ENCODE data around the gene AP3S2.

The AP3S2 gene

DNA sequence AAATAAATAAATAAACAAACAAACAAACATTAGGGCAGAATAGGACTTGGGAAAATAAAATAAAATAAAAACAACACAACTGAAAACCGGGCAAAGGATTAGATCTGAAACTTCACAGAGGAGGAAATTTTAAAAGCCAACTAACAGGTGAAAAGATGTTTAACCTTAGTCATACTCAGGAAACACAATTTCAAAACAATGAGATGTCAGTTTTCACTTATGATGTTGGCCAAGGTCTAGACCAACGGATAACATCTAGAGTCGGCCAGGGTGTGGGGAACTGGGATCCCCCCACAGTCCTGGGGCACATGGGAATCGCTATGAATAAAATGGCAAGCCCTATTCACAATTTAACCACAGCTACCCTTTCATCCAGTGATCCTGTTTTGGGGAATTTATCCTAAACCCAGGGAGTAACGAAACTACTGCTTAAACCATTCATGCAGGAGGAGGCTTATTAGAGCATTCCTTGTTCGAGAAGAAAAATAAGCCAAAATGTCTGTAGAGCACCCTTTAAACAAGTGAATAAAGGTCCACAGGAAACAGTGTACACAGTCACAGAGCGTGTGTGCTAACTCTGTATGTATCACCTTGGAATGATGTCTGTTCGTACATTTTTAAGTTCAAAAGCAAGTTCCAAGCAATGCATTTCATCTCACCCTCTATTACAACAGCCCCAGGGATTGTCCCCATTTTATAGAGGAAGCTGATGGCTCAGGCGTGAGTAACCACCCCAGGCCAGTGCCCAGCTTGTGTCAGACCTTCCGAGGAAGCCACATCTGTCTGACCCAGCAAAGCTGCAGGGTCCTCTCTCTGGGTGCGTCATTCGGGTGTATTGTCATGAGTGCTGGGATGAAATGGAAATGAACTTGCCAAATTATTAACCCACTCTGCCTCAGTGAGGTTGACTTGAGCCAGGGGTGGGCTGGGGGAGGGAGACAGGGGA is 72.9 kb downstream of the AP3S2 start:
- H3K4me3 ChIP-seq (ENCODE audit: control insufficient read depth, low read depth, low read length), result no peak overlapping the region
- TF ChIP-seq, protein P1, sequence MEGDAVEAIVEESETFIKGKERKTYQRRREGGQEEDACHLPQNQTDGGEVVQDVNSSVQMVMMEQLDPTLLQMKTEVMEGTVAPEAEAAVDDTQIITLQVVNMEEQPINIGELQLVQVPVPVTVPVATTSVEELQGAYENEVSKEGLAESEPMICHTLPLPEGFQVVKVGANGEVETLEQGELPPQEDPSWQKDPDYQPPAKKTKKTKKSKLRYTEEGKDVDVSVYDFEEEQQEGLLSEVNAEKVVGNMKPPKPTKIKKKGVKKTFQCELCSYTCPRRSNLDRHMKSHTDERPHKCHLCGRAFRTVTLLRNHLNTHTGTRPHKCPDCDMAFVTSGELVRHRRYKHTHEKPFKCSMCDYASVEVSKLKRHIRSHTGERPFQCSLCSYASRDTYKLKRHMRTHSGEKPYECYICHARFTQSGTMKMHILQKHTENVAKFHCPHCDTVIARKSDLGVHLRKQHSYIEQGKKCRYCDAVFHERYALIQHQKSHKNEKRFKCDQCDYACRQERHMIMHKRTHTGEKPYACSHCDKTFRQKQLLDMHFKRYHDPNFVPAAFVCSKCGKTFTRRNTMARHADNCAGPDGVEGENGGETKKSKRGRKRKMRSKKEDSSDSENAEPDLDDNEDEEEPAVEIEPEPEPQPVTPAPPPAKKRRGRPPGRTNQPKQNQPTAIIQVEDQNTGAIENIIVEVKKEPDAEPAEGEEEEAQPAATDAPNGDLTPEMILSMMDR (IDR thresholded peaks at IDR 0.05; ENCODE audit: control insufficient read depth, insufficient read depth, low read depth, low read length, missing control alignments), result no peak
- DNase-seq (ENCODE audit: low read depth), result peak; percentile 78

DNA sequence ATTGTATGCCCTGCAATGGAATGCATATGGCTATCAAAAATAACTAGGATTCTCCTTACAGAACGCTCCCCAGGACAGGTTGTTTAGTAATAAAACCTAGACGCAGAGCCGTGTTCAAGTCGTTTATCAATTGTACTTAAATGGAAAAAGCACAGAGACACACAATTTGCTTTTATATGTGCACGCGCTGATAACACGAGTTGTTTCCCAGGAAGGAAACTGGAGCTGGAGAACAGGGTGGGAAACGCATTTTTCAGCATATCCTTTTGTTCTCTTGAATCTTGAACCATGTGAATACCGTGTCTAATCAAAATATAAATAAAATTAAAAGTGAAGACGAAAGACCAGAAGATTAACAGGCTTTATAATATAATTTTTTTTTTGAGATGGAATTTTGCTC is 75.5 kb downstream of the AP3S2 start:
- no peak for DNase-seq (ENCODE audit: low read depth)
- TF ChIP-seq, protein P1 (IDR thresholded peaks at IDR 0.05; ENCODE audit: control insufficient read depth, insufficient read depth, low read depth, low read length, missing control alignments), result no peak
- no peak overlapping the region for H3K4me3 ChIP-seq (ENCODE audit: control insufficient read depth, low read depth, low read length)

DNA sequence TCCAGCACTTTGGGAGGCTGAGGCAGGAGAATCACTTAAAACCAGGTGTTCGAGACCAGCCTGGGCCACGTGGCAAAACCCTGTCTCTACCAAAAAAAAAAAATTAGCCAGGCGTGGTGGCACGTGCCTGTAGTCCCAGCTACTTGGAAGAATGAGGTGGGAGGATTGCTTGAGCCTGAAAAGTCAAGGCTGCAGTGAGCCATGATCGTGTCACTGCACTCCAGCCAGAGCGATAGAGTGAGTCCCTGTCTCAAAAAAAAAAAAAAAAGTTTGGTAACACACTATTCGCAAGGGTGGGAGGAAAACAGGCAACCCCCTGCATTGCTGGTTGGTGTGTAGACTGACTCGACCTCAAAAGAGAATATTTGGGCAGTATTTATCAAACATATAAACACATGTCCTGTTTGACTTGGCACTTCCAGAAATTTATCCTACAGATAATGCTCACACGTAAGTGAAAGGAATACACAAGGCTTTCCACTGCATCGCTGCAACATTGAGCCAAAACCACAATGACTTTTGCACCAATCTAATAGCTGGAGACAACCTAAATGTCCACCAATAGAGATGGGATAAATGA is 76.0 kb downstream of the AP3S2 start:
- no peak for DNase-seq (ENCODE audit: low read depth)
- no peak overlapping the region for H3K4me3 ChIP-seq (ENCODE audit: control insufficient read depth, low read depth, low read length)
- TF ChIP-seq, protein P1 (IDR thresholded peaks at IDR 0.05; ENCODE audit: control insufficient read depth, insufficient read depth, low read depth, low read length, missing control alignments), result no peak

DNA sequence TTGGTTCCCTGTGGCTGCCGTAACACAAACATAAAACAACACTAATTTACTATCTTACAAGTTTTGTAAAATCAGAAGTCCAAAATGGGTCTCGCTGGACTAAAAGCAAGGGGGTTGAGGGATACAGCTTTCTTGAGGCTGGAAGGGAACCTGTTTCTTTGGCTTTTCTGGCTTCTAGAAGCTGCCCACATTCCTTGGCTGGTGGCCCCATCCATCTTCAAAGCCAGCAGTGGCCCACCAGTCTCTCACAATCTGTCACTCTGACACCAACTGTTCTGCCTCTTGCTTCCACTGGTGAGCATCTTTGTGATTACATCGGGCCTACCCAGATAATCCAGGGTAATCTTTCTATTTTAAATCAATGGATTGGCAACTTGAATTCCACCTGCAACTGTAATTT is 78.0 kb downstream of the AP3S2 start:
- no peak for DNase-seq (ENCODE audit: low read depth)
- no peak overlapping the region for H3K4me3 ChIP-seq (ENCODE audit: control insufficient read depth, low read depth, low read length)
- TF ChIP-seq, protein P1 (IDR thresholded peaks at IDR 0.05; ENCODE audit: control insufficient read depth, insufficient read depth, low read depth, low read length, missing control alignments), result no peak

DNA sequence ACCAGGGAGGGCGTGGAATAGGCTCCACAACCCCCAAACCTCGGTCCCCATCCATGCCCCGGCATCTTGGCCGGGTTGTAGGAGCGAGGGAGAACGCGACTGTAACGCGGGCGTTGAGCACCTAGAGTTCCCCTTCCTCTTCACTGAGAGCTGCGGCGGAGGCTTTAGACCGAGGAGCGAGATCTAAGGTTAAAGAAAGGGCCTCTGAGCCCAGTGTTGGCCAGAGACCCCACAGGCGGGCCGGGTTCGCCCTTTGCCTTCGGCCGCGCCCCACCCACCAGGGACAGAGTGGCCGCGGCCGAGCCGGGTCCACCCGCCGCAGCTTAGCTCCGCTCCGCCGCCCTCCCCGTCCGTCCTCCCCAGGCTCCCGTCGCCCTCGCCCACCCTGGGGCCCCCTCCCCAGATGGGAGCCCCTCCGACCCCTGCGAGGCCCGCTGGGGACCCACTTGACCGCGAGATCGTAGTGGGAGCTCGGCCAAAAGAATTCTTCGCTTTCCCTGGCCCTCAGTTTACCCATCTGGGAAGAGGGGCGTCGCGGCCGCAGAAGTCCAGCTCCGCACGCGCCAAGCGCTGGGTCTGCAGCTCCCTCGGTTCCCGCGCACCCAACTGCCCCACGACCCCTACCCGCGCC is 79.6 kb downstream of the AP3S2 start:
- no peak for DNase-seq (ENCODE audit: low read depth)
- peak overlapping the region; percentile 80 for H3K4me3 ChIP-seq (ENCODE audit: control insufficient read depth, low read depth, low read length)
- TF ChIP-seq, protein P1 (IDR thresholded peaks at IDR 0.05; ENCODE audit: control insufficient read depth, insufficient read depth, low read depth, low read length, missing control alignments), result no peak

DNA sequence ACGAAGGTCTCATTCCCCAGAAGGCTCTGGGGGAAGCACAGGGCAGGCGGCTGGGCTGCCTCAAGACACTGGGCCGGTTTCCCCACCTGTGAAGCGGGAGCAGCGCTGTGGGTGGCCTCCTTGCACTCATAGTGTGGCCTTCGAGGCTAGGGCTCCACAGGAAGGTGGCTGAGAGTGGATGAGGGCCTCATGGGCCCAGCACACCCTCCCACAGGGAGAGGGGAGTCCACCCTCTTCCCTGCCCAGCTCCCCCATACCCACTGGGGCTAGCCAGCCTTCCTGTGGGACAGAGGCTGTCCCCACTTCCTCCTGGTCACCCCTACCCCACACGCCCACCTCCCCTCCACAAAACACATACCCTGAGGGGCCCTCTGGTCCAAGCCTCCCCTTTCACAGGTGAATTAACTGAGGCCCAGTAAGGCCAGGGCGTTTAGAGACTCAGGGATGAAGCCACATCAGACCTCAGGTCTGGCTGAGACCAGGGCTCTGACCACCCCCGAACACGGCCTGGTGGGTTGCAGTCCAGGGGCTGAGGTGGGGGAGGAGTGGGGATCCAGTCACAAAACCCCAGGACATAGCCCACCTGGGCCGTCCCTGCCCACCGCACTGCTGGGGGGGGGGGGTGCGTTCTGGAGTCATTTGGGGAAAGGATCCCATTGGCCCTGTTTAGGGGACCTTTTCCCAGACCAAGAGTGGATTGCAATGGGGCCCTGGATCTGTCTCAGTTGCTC is 80.2 kb downstream of the AP3S2 start:
- TF ChIP-seq, protein P1 (IDR thresholded peaks at IDR 0.05; ENCODE audit: control insufficient read depth, insufficient read depth, low read depth, low read length, missing control alignments), result no peak
- DNase-seq (ENCODE audit: low read depth), result no peak
- H3K4me3 ChIP-seq (ENCODE audit: control insufficient read depth, low read depth, low read length), result peak overlapping the region; percentile 80
